K562 treated with DMSO at 1 percent for 12 hours (cell line): ENCODE measurements around the gene MARCHF9. TPM values are rescaled to one million over a fixed set of nuclear protein-coding genes. Genes with fewer than 3 reads are reported as not detected.

Experiments
- total RNA-seq: library from RNA; unstranded; fragments of 300-600 nt; gene quantifications from 2 replicates; pipeline ENCODE4 v1.2.3, GENCODE V29; 2022; ENCODE audit not compliant: insufficient read depth

Gene MARCHF9
- 10.6 and 12.2 TPM in 2 replicates for total RNA-seq

GRCh38 chr12:57754411-57755193 is at the start of gene MARCHF9:
MARCHF9 (plus strand) TSS chr12:57755103; CDS start chr12:57755529, 426 bp downstream.

DNA sequence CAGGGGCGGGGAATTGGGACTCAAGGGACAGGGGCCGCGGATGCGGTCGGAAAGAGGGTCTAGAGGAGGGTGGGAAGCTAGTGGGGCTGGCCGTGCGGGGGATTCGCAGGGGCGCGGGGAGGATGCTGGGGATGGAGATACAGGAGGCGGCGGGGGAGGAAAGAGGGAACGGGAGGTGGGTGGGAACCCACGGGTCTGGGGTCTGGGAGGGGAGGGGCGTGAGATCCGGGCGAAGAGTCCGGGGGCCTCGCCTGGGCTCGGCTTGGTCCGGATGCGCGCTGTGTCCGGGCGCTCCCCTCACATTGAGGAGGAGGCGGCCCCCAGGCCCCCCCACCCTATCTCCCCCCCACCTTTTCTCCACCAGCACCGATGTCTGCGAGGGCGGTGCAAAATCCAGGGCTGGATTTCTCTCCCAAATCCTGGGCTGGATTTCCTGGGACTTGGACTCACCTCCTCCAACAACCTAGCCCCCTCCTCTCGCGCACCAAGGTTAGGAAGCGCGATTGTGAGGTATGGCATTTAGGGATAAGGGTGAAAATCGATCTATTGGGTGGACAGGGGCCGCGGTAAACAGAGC is 16.2 kb upstream of the MARCHF9 start, which contains the start of gene AGAP2:
TSS of gene AGAP2 (minus strand) at position 82 of the 577 bp plus-strand sequence. CDS start 496 bp downstream, outside the sequence.

GRCh38 chr12:57744777-57745484 is 10.0 kb upstream of the MARCHF9 start, which contains the start of gene TSPAN31:
TSPAN31 (plus strand) TSS chr12:57745039; CDS start chr12:57745155, 116 bp downstream.

GRCh38 chr12:57751788-57752667 is 2.9 kb upstream of the MARCHF9 start, which contains the start of gene CDK4:
CDK4 (minus strand) TSS chr12:57752310; CDS start chr12:57751717, 593 bp downstream.

DNA sequence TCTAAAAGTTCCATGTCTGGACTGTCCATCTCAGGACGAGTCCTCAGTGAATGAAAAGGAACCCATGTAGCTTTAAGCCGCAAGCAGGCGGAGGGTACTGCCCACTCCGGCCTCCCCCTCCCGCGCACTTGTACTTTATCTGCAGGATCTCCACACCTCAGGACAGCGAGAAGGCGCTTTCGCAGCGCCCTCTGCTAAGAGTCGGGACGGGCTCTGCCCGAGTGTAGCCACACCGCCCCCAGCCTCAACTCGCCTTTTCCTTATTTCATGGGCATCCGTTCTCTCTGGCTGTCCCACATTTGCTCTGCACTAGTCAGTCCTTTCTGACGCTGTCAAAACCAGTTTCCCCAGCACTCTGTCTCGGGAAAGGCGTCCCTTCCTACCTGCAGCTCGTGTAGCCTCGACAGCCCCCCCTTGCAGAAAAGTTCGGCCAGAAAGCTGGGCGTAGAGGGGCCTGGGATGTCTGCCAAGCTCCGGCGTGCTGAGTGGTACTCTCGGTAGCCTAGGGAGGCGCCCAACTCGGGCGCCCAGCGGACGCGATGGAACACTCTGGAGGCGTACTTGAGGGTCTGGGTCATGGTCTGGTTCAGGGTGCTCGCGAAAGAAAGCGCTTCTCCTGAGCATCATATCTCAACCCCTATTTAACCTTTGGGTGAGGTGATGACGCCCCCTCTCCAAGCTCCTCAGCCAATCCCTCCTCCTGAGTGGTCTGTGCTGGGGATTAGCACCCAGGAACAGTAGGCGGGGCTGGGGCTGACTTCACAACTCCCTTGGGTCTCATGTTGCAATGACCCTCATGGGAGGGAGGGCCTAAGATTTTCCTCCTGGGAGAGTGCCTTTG is 11.8 kb downstream of the MARCHF9 start, which contains the start of gene CYP27B1:
TSS of gene CYP27B1 (minus strand) at position 615 of the 841 bp plus-strand sequence. CDS start at position 578, 37 bp downstream.

GRCh38 chr12:57771873-57772428 is 17.0 kb downstream of the MARCHF9 start, which contains the start of gene METTL1:
METTL1 (minus strand) TSS chr12:57772105; CDS start chr12:57772083, 22 bp downstream.

DNA sequence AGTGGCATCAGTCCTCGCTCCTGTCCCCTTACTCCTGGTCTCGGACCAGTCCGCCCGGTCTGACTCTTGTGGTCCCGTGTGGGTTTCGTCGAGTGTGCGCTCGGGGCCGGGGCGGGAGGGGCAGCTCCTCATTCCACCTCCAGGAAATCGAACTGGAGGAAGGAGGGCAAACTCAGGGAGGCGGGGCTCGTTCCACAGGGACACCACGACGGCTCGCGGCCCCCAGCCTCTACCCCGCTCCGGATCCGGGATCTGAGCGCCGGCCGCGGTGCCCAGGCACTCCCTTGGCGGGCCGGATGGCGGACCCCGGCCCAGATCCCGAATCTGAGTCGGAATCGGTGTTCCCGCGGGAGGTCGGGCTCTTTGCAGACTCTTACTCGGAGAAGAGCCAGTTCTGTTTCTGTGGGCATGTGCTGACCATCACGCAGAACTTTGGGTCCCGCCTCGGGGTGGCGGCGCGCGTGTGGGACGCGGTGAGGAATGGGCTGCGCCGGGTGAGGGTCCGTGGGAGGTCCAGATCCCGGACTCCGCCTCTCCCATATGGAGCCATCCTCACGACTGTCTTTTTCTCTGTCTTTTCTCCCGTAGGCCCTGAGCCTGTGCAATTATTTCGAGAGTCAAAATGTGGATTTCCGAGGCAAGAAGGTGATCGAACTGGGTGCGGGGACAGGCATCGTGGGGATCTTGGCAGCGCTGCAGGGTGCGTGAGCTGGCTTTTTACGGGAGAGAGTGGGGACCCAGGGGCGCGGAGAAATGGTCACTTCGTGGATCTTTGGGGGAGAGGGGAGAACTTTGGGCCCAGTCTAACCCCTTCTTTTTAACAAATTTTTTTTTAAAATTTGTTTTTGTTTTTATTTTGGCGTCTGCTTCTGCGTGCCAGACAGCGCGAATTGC is 17.8 kb downstream of the MARCHF9 start, which contains the start of gene EEF1AKMT3:
TSS of gene EEF1AKMT3 (plus strand) at position 186 of the 894 bp plus-strand sequence. CDS start at position 297, 111 bp downstream.

DNA sequence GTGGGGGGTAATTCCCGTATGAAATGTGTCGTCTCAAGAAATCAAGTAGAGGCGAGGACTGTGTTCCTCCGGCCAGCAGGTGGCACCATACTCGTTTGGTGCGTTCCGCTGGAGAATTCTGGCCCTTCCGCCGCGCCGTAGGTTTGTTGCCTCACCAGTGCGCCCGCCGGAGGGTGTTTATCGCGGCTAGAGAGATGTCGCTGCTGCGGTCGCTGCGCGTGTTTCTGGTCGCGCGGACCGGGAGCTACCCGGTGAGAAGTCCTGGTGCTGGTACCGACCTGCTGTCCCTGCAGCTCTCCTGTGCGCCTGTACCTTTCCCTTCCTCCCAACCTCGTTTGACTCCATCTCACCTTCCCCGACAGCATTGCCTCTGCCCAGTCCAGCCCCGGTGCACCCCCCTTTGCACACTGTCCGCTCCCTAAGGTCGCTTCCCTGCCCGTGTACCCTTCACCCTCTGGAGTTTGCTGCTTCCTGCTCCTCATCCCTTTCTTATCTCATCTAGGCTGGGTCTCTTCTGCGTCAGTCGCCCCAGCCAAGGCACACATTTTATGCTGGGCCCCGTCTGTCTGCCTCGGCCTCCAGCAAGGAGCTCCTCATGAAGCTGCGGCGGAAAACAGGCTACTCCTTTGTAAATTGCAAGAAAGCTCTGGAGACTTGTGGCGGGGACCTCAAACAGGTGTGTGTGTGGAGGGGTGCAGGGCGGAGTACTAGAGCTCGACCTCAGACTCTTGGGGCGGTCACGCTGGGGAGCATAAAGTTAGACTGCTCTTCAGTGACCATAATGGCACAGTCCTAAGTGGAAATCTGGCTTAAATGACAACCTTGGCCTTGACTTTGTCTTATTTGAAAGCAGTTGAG is 27.9 kb downstream of the MARCHF9 start, which contains the start of gene TSFM:
TSS of gene TSFM (plus strand) at position 180 of the 858 bp plus-strand sequence. CDS start at position 195, 15 bp downstream.

Other genes starting within 250 kb of the MARCHF9 start
- gene DDIT3, start 234.6 kb upstream of the MARCHF9 start, total RNA-seq: 211 and 237 TPM in 2 replicates
- 9.5 and 30.4 TPM in 2 replicates for gene MBD6, start 232.3 kb upstream of the MARCHF9 start, total RNA-seq
- 159 and 198 TPM in 2 replicates for gene DCTN2, start 207.9 kb upstream of the MARCHF9 start, total RNA-seq
- 2.2 and 13.9 TPM in 2 replicates for gene KIF5A, start 205.1 kb upstream of the MARCHF9 start, total RNA-seq
- 14.9 and 38.4 TPM in 2 replicates for gene PIP4K2C, start 163.9 kb upstream of the MARCHF9 start, total RNA-seq
- gene DTX3, start 150.3 kb upstream of the MARCHF9 start, total RNA-seq: not detected in 2 replicates
- gene ARHGEF25, start 143.7 kb upstream of the MARCHF9 start, total RNA-seq: 8.4 and 14.2 TPM in 2 replicates
- gene B4GALNT1, start 121.9 kb upstream of the MARCHF9 start, total RNA-seq: 19.6 and 67.1 TPM in 2 replicates
- 231 and 291 TPM in 2 replicates for gene OS9, start 61.0 kb upstream of the MARCHF9 start, total RNA-seq
- 0.82 TPM in 1 of 2 replicates, not detected in the other for gene AGAP2, start 16.4 kb upstream of the MARCHF9 start, total RNA-seq
- 8.0 and 16.3 TPM in 2 replicates for gene TSPAN31, start 10.1 kb upstream of the MARCHF9 start, total RNA-seq
- gene CDK4, start 2.8 kb upstream of the MARCHF9 start, total RNA-seq: 148 and 190 TPM in 2 replicates
- 0.65 and 0.74 TPM in 2 replicates for gene CYP27B1, start 12.0 kb downstream of the MARCHF9 start, total RNA-seq
- 6.5 and 9.4 TPM in 2 replicates for gene METTL1, start 17.0 kb downstream of the MARCHF9 start, total RNA-seq
- 2.5 and 5.1 TPM in 2 replicates for gene EEF1AKMT3, start 17.5 kb downstream of the MARCHF9 start, total RNA-seq
- 25.0 and 36.0 TPM in 2 replicates for gene TSFM, start 27.7 kb downstream of the MARCHF9 start, total RNA-seq
- gene AVIL, start 63.6 kb downstream of the MARCHF9 start, total RNA-seq: 1.6 TPM in 1 of 2 replicates, not detected in the other
- 51.2 and 139 TPM in 2 replicates for gene CTDSP2, start 91.6 kb downstream of the MARCHF9 start, total RNA-seq
- gene ATP23, start 186.5 kb downstream of the MARCHF9 start, total RNA-seq: 12.3 and 13.7 TPM in 2 replicates